ENCODE data around the gene LPP.

- no peak for TF ChIP-seq CTCF (IDR thresholded peaks at IDR 0.05; ENCODE audit: low read depth, low read length, poor library complexity, severe bottlenecking)
- TF ChIP-seq EZH2phosphoT487 (IDR thresholded peaks at IDR 0.05; ENCODE audit: borderline replicate concordance, low read length): no peak
Observed at GRCh38 chr3:188617270-188617669, 463.3 kb downstream of the LPP start.
